ENCODE data around the gene OSGEPL1.
"Not testable (repeated sequence)": the region's sequence is repeated elsewhere in the genome, so short reads cannot be mapped to it uniquely, and the experiment has no call there.

The OSGEPL1 gene

DNA sequence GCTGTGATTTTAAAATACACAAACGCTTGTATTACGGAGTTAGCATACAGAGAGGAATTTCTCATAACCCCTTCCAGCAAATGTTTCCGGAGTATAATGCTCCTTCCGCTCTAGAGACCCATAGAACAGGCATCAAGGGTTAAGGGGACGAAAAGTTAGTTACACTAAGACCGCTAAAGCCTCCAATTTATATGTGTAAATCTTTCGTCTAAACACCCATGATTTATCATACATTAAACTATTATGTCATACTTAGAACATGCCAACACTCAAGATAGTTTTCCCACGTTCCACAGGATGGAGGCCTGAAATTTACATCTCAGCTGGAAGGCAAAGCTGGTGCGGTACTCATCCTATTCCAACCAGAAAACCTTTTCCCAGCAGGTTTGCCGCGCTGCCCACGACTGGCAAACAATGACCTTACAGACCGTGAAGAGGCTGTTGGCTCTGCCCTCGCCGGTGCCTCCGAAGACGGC, 20.9 kb upstream of the OSGEPL1 start:
- H3K9me3 ChIP-seq (ENCODE audit: control insufficient read depth in 1 of 2, low read length in 2 of 2): no peaks in the 10 kb centered on the region
- peaks cover 14% of the 10 kb centered on the region in 2 donors for H3K36me3 ChIP-seq (ENCODE audit: control insufficient read depth in 1 of 2, insufficient read depth in 2 of 2, low read length in 2 of 2)
- peak overlapping the region; percentile 87 to 89 for H3K4me3 ChIP-seq (ENCODE audit: low read depth in 1 of 2, low read length in 2 of 2)
- peaks cover 5 to 23% of the 10 kb centered on the region in 2 donors for H3K4me1 ChIP-seq (ENCODE audit: control insufficient read depth in 1 of 2, insufficient read depth in 2 of 2, low read length in 2 of 2)
- peak overlapping the region; percentile 91 for H3K27ac ChIP-seq (ENCODE audit: low read length)
- no peaks in the 10 kb centered on the region for H3K27me3 ChIP-seq (ENCODE audit: low read depth, low read length)

DNA sequence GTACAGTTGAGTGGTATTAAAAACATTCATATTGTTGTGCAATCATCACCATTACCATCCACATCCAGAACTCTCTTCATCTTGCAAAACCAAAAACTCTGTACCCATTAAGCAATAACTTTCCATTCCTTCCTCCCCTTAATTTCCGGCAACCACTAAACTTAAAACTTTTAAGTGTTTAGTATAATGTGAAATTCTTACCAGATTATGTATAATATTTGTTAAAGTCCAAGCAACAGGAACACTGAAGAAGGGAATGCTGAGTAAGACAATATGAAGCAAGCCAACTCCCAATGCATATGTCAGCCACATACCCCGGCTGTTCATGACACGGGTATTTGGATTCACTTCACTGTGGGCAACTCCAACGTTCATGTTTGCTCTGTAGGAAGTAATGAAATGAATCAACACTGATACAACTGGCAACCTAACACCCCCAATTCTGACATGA, 19.7 kb upstream of the OSGEPL1 start:
- H3K4me3 ChIP-seq (ENCODE audit: low read depth in 1 of 2, low read length in 2 of 2): peak overlapping the region; percentile 87 to 89
- peaks cover 14 to 24% of the 10 kb centered on the region in 2 donors for H3K36me3 ChIP-seq (ENCODE audit: control insufficient read depth in 1 of 2, insufficient read depth in 2 of 2, low read length in 2 of 2)
- H3K27ac ChIP-seq (ENCODE audit: low read length): peak overlapping the region; percentile 91
- H3K9me3 ChIP-seq (ENCODE audit: control insufficient read depth in 1 of 2, low read length in 2 of 2): no peaks in the 10 kb centered on the region
- no peaks in the 10 kb centered on the region for H3K27me3 ChIP-seq (ENCODE audit: low read depth, low read length)
- peaks cover 5 to 23% of the 10 kb centered on the region in 2 donors for H3K4me1 ChIP-seq (ENCODE audit: control insufficient read depth in 1 of 2, insufficient read depth in 2 of 2, low read length in 2 of 2)

DNA sequence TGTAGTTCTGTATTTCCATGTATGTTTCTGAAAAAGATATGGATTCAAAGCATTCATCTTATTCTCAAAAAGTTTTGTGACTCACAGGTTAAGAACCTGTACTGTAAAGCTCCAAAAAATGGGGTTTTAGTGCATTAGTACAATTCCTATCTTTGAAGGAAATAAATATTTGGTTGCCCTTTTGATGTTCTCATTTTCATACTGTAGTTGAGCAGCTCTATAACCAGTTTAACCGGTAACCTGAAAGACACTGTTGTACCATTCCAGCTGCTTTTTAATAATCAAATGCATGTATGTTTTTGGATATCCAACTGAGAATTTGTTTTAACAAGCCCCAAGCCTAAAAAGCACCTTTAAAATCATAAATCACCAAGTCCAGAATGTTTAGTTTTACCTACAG, 9.6 kb upstream of the OSGEPL1 start:
- Histone ChIP-seq H3K36me3 (ENCODE audit: control insufficient read depth in 1 of 2, insufficient read depth in 2 of 2, low read length in 2 of 2) (peaks cover 31 to 55% of the 10 kb centered on the region in 2 donors), H3K9me3 (ENCODE audit: control insufficient read depth in 1 of 2, low read length in 2 of 2) (no peaks in the 10 kb centered on the region), H3K27me3 (ENCODE audit: low read depth, low read length) (no peaks in the 10 kb centered on the region), H3K27ac (ENCODE audit: low read length) (no peak overlapping the region), H3K4me3 (ENCODE audit: low read depth in 1 of 2, low read length in 2 of 2) (no peak overlapping the region), H3K4me1 (ENCODE audit: control insufficient read depth in 1 of 2, insufficient read depth in 2 of 2, low read length in 2 of 2) (no peaks in the 10 kb centered on the region)

DNA sequence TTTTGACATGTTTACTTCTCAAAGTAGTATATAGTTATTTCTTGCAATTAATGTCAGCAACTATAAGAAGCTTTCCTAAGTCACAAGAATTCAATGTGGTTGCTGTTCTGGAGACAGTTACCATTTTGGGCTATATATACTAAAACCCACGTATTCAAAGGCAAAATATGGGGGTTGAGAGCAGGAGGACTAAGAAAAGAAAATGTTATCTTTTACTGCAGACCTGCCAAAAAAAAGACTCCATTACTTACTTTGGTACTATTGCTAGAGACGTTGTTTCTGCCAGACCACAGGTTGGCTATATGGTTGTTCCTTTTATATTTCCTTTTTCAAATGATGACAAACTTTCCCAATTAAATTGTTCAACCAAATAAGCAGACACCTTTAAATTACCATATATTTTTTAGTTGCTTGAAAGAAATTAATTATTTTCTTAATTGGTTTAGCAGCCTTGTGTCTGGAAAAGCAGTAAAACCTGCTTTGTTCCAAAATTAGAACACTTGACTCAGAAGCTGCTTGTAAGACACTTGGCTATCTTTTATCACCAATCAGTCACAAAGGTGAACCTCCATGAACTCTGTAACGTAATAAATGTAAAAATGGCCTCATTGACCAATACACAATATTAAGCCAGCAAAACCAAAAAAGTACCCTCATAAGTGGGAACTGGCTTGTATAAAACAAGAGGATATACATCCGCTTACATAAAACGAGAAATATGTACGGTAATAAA, 8.2 kb upstream of the OSGEPL1 start:
- H3K27me3 ChIP-seq (ENCODE audit: low read depth, low read length): no peaks in the 10 kb centered on the region
- peaks cover 35 to 60% of the 10 kb centered on the region in 2 donors for H3K36me3 ChIP-seq (ENCODE audit: control insufficient read depth in 1 of 2, insufficient read depth in 2 of 2, low read length in 2 of 2)
- H3K27ac ChIP-seq (ENCODE audit: low read length): no peak overlapping the region
- H3K4me3 ChIP-seq (ENCODE audit: low read depth in 1 of 2, low read length in 2 of 2): no peak overlapping the region
- H3K4me1 ChIP-seq (ENCODE audit: control insufficient read depth in 1 of 2, insufficient read depth in 2 of 2, low read length in 2 of 2): no peaks in the 10 kb centered on the region
- H3K9me3 ChIP-seq (ENCODE audit: control insufficient read depth in 1 of 2, low read length in 2 of 2): no peaks in the 10 kb centered on the region

DNA sequence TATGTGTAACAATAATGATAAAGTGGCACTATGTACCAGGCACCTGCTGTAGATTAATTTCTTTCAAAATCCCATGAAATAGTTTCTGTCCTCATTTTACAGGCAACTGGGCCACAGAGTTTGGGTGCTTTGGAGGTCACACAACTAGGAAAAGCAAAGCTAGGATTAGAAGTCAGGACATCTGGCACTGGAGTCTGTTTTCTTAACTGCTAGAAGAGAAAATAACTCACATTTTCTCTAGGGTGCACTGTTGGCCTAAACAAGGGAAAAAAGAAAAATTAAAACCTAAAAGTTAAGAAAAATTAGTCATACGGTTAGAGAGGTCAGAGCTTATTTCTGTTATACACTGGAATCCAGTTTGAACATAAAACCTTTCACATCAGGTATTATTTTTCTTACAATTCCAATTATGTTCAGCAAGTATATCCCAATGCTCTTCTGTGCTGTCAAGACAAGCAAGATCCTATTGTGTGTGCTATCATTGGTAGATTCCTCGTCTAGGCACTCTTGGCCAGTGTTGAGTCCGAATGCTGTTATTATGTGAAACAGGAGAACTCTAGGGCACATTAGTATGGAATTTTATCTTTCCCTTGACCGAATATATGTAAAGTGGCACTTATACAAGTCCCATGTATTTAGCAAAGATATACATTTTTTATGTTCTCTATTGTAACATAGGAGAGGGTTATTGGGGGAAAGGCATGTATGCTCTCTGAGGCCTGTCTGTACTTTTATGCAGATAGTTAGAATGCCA, 1.5 kb upstream of the OSGEPL1 start:
- Histone ChIP-seq H3K27me3 (ENCODE audit: low read depth, low read length) (no peaks in the 10 kb centered on the region), H3K36me3 (ENCODE audit: control insufficient read depth in 1 of 2, insufficient read depth in 2 of 2, low read length in 2 of 2) (peaks cover 5% of the 10 kb centered on the region in 2 donors), H3K9me3 (ENCODE audit: control insufficient read depth in 1 of 2, low read length in 2 of 2) (no peaks in the 10 kb centered on the region), H3K4me1 (ENCODE audit: control insufficient read depth in 1 of 2, insufficient read depth in 2 of 2, low read length in 2 of 2) (peaks cover 5 to 16% of the 10 kb centered on the region in 2 donors), H3K27ac (ENCODE audit: low read length) (no peak overlapping the region), H3K4me3 (ENCODE audit: low read depth in 1 of 2, low read length in 2 of 2) (peak overlapping the region in 1 of 2 donors; percentile 85)

DNA sequence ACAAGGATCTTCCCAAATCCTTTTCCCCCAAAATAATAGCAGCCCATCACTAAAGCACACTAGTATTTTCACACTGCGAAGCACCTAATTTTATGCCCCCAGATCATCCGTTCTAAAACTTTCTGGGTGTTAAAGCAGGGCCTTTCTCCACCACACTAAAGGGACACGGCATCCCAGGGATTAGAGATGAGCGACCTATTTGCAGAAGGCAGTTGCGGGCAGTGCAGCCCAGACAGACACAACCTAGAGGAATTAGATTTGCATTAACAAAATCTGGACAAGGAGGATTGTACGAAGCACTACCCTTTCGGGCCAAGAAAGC, 402 bp downstream of the OSGEPL1 start:
- Histone ChIP-seq H3K9me3 (ENCODE audit: control insufficient read depth in 1 of 2, low read length in 2 of 2) (no peaks in the 10 kb centered on the region), H3K36me3 (ENCODE audit: control insufficient read depth in 1 of 2, insufficient read depth in 2 of 2, low read length in 2 of 2) (peaks cover 5% of the 10 kb centered on the region in 2 donors), H3K4me1 (ENCODE audit: control insufficient read depth in 1 of 2, insufficient read depth in 2 of 2, low read length in 2 of 2) (peaks cover 5 to 16% of the 10 kb centered on the region in 2 donors), H3K27ac (ENCODE audit: low read length) (peak overlapping the region; percentile 80), H3K27me3 (ENCODE audit: low read depth, low read length) (no peaks in the 10 kb centered on the region), H3K4me3 (ENCODE audit: low read depth in 1 of 2, low read length in 2 of 2) (peak overlapping the region; percentile 85 to 89)

DNA sequence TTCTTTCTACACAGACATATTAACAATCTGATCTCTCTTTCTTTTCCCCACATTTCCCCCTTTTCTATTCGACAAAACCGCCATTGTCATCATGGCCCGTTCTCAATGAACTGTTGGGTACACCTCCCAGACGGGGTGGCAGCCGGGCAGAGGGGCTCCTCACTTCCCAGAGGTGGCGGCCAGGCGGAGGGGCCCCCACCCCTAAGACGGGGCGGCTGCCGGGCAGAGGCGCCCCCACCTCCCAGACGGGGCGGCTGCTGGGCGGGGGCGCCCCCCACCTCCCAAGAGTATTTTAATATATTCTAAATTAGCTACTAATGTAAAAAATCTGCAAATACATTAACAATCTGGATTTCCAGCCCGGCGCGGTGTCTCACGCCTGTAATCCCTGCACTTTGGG, 2.4 kb downstream of the OSGEPL1 start:
- not testable (repeated sequence) for H3K9me3 ChIP-seq (ENCODE audit: control insufficient read depth in 1 of 2, low read length in 2 of 2); H3K4me3 ChIP-seq (ENCODE audit: low read depth in 1 of 2, low read length in 2 of 2); H3K27me3 ChIP-seq (ENCODE audit: low read depth, low read length); H3K36me3 ChIP-seq (ENCODE audit: control insufficient read depth in 1 of 2, insufficient read depth in 2 of 2, low read length in 2 of 2); H3K27ac ChIP-seq (ENCODE audit: low read length)
- peaks cover 5 to 16% of the 10 kb centered on the region in 2 donors for H3K4me1 ChIP-seq (ENCODE audit: control insufficient read depth in 1 of 2, insufficient read depth in 2 of 2, low read length in 2 of 2)

DNA sequence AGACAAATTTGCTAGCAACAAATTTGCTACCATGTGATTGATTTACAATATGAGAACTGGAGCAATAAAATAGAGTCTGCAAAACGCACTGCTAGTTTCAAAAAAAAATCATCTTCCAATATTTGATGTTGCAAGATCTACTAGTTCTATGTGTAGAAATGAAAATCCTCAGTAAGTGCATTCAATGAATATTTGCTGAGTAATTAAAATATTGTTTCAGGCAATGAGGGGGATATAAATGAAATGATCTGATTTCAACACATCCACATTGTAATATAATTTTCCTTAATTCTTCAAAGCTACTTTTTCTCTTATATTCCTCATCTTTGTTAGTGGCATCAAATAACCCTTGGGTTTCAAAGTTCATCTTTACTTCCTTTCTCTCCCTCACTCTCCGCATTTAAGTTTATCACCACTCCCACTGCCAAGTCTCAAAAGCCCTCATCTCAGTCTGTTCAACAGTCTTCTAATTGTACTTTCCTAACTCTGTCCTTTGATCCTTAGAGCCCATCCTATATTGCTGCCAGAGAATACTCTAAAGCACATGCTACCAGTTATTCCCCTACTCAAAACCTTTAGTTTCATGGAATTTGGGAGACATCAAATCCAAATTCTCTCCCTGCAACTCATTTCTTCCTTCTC, 6.2 kb downstream of the OSGEPL1 start:
- no peaks in the 10 kb centered on the region for H3K27me3 ChIP-seq (ENCODE audit: low read depth, low read length)
- no peak overlapping the region for H3K27ac ChIP-seq (ENCODE audit: low read length)
- H3K36me3 ChIP-seq (ENCODE audit: control insufficient read depth in 1 of 2, insufficient read depth in 2 of 2, low read length in 2 of 2): peaks cover 4 to 13% of the 10 kb centered on the region in 2 donors
- peaks cover 0 to 2% of the 10 kb centered on the region in 2 donors for H3K4me1 ChIP-seq (ENCODE audit: control insufficient read depth in 1 of 2, insufficient read depth in 2 of 2, low read length in 2 of 2)
- no peaks in the 10 kb centered on the region for H3K9me3 ChIP-seq (ENCODE audit: control insufficient read depth in 1 of 2, low read length in 2 of 2)
- no peak overlapping the region for H3K4me3 ChIP-seq (ENCODE audit: low read depth in 1 of 2, low read length in 2 of 2)

DNA sequence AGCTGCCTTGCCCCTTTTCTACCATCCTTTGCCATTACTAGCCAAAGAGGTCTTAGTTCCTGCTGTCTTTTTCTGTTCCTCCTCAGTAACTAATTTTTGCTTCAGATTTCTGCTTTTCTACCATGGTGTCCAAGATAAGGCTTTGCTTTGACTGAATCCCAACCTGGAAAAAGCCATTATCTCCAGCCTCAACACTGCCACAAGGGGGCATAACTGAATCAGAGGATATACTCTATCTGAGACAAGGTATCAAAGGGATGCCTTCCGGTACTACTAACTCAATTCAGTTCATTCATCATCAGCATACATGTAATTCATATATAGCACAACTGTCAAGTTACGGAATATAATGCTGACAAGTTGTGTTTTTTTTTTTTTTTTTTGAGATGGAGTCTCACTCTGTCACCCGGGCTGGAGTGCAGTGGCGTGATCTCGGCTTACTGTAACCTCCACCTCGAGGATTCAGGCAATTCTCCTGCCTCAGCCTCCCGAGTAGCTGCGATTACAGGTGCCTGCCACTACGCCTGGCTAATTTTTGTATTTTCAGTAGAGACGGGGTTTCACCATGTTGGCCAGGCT, 11.4 kb downstream of the OSGEPL1 start:
- H3K9me3 ChIP-seq (ENCODE audit: control insufficient read depth in 1 of 2, low read length in 2 of 2): no peaks in the 10 kb centered on the region
- no peak overlapping the region for H3K4me3 ChIP-seq (ENCODE audit: low read depth in 1 of 2, low read length in 2 of 2)
- H3K27ac ChIP-seq (ENCODE audit: low read length): no peak overlapping the region
- H3K36me3 ChIP-seq (ENCODE audit: control insufficient read depth in 1 of 2, insufficient read depth in 2 of 2, low read length in 2 of 2): peaks cover 4 to 27% of the 10 kb centered on the region in 2 donors
- no peaks in the 10 kb centered on the region for H3K27me3 ChIP-seq (ENCODE audit: low read depth, low read length)
- H3K4me1 ChIP-seq (ENCODE audit: control insufficient read depth in 1 of 2, insufficient read depth in 2 of 2, low read length in 2 of 2): no peaks in the 10 kb centered on the region

DNA sequence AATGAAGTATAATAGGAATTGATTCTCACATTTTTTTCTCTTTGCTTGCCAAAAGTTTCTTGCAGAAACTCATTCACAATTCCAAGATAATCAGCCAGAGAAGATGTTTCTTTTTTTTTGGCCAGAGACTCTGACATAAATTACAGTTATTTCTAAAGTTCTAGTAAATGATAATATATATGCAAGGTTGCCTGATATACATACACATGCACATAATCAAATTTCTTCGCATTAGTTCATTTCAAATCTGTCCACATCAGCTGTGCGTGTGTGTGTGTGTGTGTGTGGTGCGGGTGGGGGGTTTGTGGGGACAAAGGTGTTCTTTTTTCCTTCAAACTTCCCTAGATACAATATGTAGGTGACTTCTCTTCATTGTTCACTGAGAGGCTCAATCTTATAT, 33.2 kb downstream of the OSGEPL1 start:
- Histone ChIP-seq H3K4me1 (ENCODE audit: control insufficient read depth in 1 of 2, insufficient read depth in 2 of 2, low read length in 2 of 2) (no peaks in the 10 kb centered on the region), H3K36me3 (ENCODE audit: control insufficient read depth in 1 of 2, insufficient read depth in 2 of 2, low read length in 2 of 2) (peaks cover 5 to 9% of the 10 kb centered on the region in 2 donors), H3K4me3 (ENCODE audit: low read depth in 1 of 2, low read length in 2 of 2) (no peak overlapping the region), H3K27me3 (ENCODE audit: low read depth, low read length) (no peaks in the 10 kb centered on the region), H3K27ac (ENCODE audit: low read length) (no peak overlapping the region), H3K9me3 (ENCODE audit: control insufficient read depth in 1 of 2, low read length in 2 of 2) (no peaks in the 10 kb centered on the region)

DNA sequence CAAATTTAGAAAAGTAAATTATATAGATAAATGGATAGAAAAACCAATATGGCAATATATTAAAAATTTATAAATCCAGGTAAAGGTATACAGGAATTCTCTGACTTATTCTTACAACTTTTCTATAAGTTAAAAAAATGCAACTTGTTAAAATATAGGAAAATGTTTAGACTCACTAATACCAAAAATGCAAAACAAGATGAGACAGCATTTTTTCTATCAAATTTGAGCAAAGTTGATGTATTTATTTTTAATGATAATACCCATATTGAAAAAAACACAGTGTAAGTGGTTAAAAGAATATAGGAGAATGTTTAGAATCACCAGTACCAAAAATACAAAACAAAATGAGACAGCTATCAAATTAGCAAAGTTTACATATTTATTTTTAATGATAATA, 35.7 kb downstream of the OSGEPL1 start:
- no peak overlapping the region for H3K4me3 ChIP-seq (ENCODE audit: low read depth in 1 of 2, low read length in 2 of 2)

More for the DNA sequence above, 35.7 kb downstream of the OSGEPL1 start:
- H3K4me1 ChIP-seq (ENCODE audit: control insufficient read depth in 1 of 2, insufficient read depth in 2 of 2, low read length in 2 of 2): no peaks in the 10 kb centered on the region
- no peaks in the 10 kb centered on the region for H3K27me3 ChIP-seq (ENCODE audit: low read depth, low read length)
- H3K27ac ChIP-seq (ENCODE audit: low read length): no peak overlapping the region
- peaks cover 0 to 1% of the 10 kb centered on the region in 2 donors for H3K36me3 ChIP-seq (ENCODE audit: control insufficient read depth in 1 of 2, insufficient read depth in 2 of 2, low read length in 2 of 2)
- H3K9me3 ChIP-seq (ENCODE audit: control insufficient read depth in 1 of 2, low read length in 2 of 2): no peaks in the 10 kb centered on the region

Data from muscle layer of duodenum (tissue), 2 donors.